ENCODE results near the gene TDRD3.

TDRD3 gene

GRCh38 chr13:60410299-60410698, 13.3 kb downstream of the TDRD3 start:
- Histone ChIP-seq H3K4me3 (ENCODE audit: low read depth, low read length, poor library complexity, severe bottlenecking) (no peak overlapping the region), H3K9ac (ENCODE audit: low read length) (no peak overlapping the region), H2AFZ (ENCODE audit: low read length) (no peak overlapping the region), H3K79me2 (ENCODE audit: insufficient read depth, low read length) (no peaks in the 10 kb centered on the region; the same call in 1 of the 2 replicates), H3K9me2 (ENCODE audit: low read depth, low read length) (no peaks in the 10 kb centered on the region), H3K36me3 (ENCODE audit: insufficient read depth, low read length) (no peaks in the 10 kb centered on the region; the same call in 1 of the 2 replicates), H3K27ac (ENCODE audit: low read depth, low read length, poor library complexity, severe bottlenecking) (no peak overlapping the region), H3K4me2 (ENCODE audit: low read length) (no peak overlapping the region), H3K27me3 (ENCODE audit: insufficient read depth, low read length) (no peaks in the 10 kb centered on the region), H4K20me1 (ENCODE audit: insufficient read depth, low read length) (no peaks in the 10 kb centered on the region), H3F3A (ENCODE audit: insufficient read depth, low read length) (no peaks in the 10 kb centered on the region), H3K9me3 (ENCODE audit: low read length) (no peaks in the 10 kb centered on the region), H3K4me1 (ENCODE audit: insufficient read depth, low read length, severe bottlenecking) (peaks cover 13% of the 10 kb centered on the region)
- no peak for TF ChIP-seq CTCF (IDR thresholded peaks at IDR 0.05; ENCODE audit: low read length)
- no peak for TF ChIP-seq EZH2 (IDR thresholded peaks at IDR 0.05; ENCODE audit: borderline replicate concordance, low read length)

DNA sequence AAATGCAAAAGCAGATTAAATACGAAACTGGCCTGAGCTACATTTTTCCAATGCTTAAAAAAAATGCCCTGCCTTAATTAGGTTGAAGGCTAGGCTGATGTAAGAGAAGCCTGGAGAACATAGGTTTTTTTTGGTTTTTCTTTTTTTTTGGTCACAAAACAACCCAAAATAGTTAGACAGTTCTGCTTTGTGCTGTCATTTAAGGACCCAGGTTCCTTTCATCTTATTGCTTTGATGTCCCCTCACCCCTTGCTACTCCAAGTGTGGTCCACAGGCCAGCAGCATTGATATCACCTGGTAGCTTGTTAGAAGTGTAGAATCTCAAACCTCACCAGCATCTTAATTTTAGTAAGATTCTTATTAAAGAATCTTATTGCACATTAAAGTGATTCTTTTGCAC, 14.4 kb downstream of the TDRD3 start:
- Histone ChIP-seq H3K27me3 (ENCODE audit: insufficient read depth, low read length) (no peaks in the 10 kb centered on the region), H3K9ac (ENCODE audit: low read length) (no peak overlapping the region), H3K27ac (ENCODE audit: low read depth, low read length, poor library complexity, severe bottlenecking) (no peak overlapping the region), H3K79me2 (ENCODE audit: insufficient read depth, low read length) (no peaks in the 10 kb centered on the region; the same call in 1 of the 2 replicates), H3K4me3 (ENCODE audit: low read depth, low read length, poor library complexity, severe bottlenecking) (no peak overlapping the region), H3K9me3 (ENCODE audit: low read length) (no peaks in the 10 kb centered on the region), H3K36me3 (ENCODE audit: insufficient read depth, low read length) (no peaks in the 10 kb centered on the region; the same call in 1 of the 2 replicates), H3K4me2 (ENCODE audit: low read length) (no peak overlapping the region), H3K4me1 (ENCODE audit: insufficient read depth, low read length, severe bottlenecking) (peaks cover 13% of the 10 kb centered on the region), H2AFZ (ENCODE audit: low read length) (no peak overlapping the region), H3K9me2 (ENCODE audit: low read depth, low read length) (no peaks in the 10 kb centered on the region), H3F3A (ENCODE audit: insufficient read depth, low read length) (no peaks in the 10 kb centered on the region), H4K20me1 (ENCODE audit: insufficient read depth, low read length) (no peaks in the 10 kb centered on the region)
- TF ChIP-seq CTCF (IDR thresholded peaks at IDR 0.05; ENCODE audit: low read length) (no peak), EZH2 (IDR thresholded peaks at IDR 0.05; ENCODE audit: borderline replicate concordance, low read length) (no peak)

GRCh38 chr13:60411983-60412382, 15.0 kb downstream of the TDRD3 start:
- Histone ChIP-seq H3K36me3 (ENCODE audit: insufficient read depth, low read length) (no peaks in the 10 kb centered on the region; the same call in 1 of the 2 replicates), H3F3A (ENCODE audit: insufficient read depth, low read length) (no peaks in the 10 kb centered on the region), H3K79me2 (ENCODE audit: insufficient read depth, low read length) (no peaks in the 10 kb centered on the region; the same call in 1 of the 2 replicates), H3K27ac (ENCODE audit: low read depth, low read length, poor library complexity, severe bottlenecking) (no peak overlapping the region), H4K20me1 (ENCODE audit: insufficient read depth, low read length) (no peaks in the 10 kb centered on the region), H2AFZ (ENCODE audit: low read length) (no peak overlapping the region), H3K9me3 (ENCODE audit: low read length) (no peaks in the 10 kb centered on the region), H3K9me2 (ENCODE audit: low read depth, low read length) (no peaks in the 10 kb centered on the region), H3K4me2 (ENCODE audit: low read length) (no peak overlapping the region), H3K4me1 (ENCODE audit: insufficient read depth, low read length, severe bottlenecking) (peaks cover 13% of the 10 kb centered on the region), H3K27me3 (ENCODE audit: insufficient read depth, low read length) (no peaks in the 10 kb centered on the region), H3K9ac (ENCODE audit: low read length) (no peak overlapping the region), H3K4me3 (ENCODE audit: low read depth, low read length, poor library complexity, severe bottlenecking) (no peak overlapping the region)
- TF ChIP-seq EZH2 (IDR thresholded peaks at IDR 0.05; ENCODE audit: borderline replicate concordance, low read length) (no peak), CTCF (IDR thresholded peaks at IDR 0.05; ENCODE audit: low read length) (no peak)

Measured in OCI-LY1 (cell line).